HG03354 (cell line): Measurements from ENCODE around the gene FCAMR.
A peak's percentile ranks its signal among the peaks of the same experiment; 100 is the strongest.

ENCODE experiments used
- ATAC-seq: cut with Tn5 transposase; IDR thresholded peaks from one replicate; pipeline ENCODE4 v1.9.1; 2021; ENCODE audit warnings: mild to moderate bottlenecking; ENCODE audit not compliant: unreplicated experiment, poor library complexity, severe bottlenecking

Gene FCAMR

GRCh38 chr1:206963119-206963712 is 7.0 kb downstream of the FCAMR start:
- ATAC-seq: no peak

- ATAC-seq: no peak
Measured at GRCh38 chr1:206962272-206962671, 8.0 kb downstream of the FCAMR start.

GRCh38 chr1:206961668-206962067 is 8.6 kb downstream of the FCAMR start:
- no peak for ATAC-seq

GRCh38 chr1:206960676-206961386 is 9.4 kb downstream of the FCAMR start:
- ATAC-seq: no peak

GRCh38 chr1:206958144-206958543 is 12.1 kb downstream of the FCAMR start:
- no peak for ATAC-seq

GRCh38 chr1:206957639-206958038 is 12.6 kb downstream of the FCAMR start:
- ATAC-seq: no peak

- no peak for ATAC-seq
Measured at GRCh38 chr1:206955476-206956451, 14.5 kb downstream of the FCAMR start.

GRCh38 chr1:206954459-206955342 is 15.6 kb downstream of the FCAMR start:
- ATAC-seq: no peak

- no peak for ATAC-seq
Measured at GRCh38 chr1:206953626-206954025, 16.6 kb downstream of the FCAMR start.

GRCh38 chr1:206953126-206953525 is 17.1 kb downstream of the FCAMR start:
- ATAC-seq: no peak

- ATAC-seq: peak; percentile 37
Measured at GRCh38 chr1:206952171-206952570, 18.1 kb downstream of the FCAMR start.

GRCh38 chr1:206951318-206952100 is 18.8 kb downstream of the FCAMR start:
- peak; percentile 60 for ATAC-seq

- ATAC-seq: no peak
Measured at GRCh38 chr1:206949641-206950040, 20.6 kb downstream of the FCAMR start.

- ATAC-seq: no peak
Measured at GRCh38 chr1:206949208-206949607, 21.1 kb downstream of the FCAMR start.

- ATAC-seq: no peak
Measured at GRCh38 chr1:206947255-206947654, 23.0 kb downstream of the FCAMR start.

- ATAC-seq: no peak
Measured at GRCh38 chr1:206946261-206946660, 24.0 kb downstream of the FCAMR start, which contains the start of gene PIGR. Gene PIGR, minus strand, starts transcription at chr1:206946466. Its CDS starts 5,935 bp downstream, at chr1:206940531.

GRCh38 chr1:206945779-206946178 is 24.5 kb downstream of the FCAMR start:
- no peak for ATAC-seq

- ATAC-seq: no peak
Measured at GRCh38 chr1:206944703-206945102, 25.6 kb downstream of the FCAMR start.
